GM10266 (cell line): Measurements from ENCODE around the gene TMIE.
A peak's percentile ranks its signal among the peaks of the same experiment; 100 is the strongest.
"Not testable (repeated sequence)": the region's sequence is repeated elsewhere in the genome, so short reads cannot be mapped to it uniquely, and the experiment has no call there.

Experiments used
- DNase-seq: peaks from one replicate; pipeline ENCODE4 v3.0.0; 2012; ENCODE audit errors: extremely low spot score
- TF ChIP-seq, protein P1 (sequence below): IDR thresholded peaks from 2 replicates; pipeline ENCODE4 v1.5.1; 2012; ENCODE audit warnings: mild to moderate bottlenecking, low read depth; ENCODE audit not compliant: control insufficient read depth, insufficient read depth; ENCODE audit errors: missing control alignments

The TMIE gene

DNA sequence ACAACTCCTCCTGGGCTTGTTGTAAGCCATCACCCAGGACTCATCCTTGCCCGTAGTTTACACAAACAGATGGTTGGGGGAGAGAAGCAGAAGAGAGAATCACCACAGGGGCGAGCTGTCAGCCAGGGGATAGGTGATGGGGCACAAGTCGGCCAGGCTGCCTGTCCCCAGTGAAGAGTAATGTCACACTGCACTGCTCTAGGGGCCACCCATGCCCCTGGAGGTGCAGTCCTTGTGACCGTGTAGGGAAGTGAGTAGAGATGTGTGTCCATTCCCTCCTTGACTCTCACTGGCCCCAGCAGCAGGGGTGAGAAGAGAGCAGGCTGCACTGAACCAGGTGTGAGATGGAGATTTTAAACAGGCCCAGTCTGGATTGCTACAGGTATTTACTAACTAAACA lies 33.6 kb downstream of the TMIE start:
- DNase-seq, result no peak
- TF ChIP-seq, protein P1, sequence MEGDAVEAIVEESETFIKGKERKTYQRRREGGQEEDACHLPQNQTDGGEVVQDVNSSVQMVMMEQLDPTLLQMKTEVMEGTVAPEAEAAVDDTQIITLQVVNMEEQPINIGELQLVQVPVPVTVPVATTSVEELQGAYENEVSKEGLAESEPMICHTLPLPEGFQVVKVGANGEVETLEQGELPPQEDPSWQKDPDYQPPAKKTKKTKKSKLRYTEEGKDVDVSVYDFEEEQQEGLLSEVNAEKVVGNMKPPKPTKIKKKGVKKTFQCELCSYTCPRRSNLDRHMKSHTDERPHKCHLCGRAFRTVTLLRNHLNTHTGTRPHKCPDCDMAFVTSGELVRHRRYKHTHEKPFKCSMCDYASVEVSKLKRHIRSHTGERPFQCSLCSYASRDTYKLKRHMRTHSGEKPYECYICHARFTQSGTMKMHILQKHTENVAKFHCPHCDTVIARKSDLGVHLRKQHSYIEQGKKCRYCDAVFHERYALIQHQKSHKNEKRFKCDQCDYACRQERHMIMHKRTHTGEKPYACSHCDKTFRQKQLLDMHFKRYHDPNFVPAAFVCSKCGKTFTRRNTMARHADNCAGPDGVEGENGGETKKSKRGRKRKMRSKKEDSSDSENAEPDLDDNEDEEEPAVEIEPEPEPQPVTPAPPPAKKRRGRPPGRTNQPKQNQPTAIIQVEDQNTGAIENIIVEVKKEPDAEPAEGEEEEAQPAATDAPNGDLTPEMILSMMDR, result no peak

DNA sequence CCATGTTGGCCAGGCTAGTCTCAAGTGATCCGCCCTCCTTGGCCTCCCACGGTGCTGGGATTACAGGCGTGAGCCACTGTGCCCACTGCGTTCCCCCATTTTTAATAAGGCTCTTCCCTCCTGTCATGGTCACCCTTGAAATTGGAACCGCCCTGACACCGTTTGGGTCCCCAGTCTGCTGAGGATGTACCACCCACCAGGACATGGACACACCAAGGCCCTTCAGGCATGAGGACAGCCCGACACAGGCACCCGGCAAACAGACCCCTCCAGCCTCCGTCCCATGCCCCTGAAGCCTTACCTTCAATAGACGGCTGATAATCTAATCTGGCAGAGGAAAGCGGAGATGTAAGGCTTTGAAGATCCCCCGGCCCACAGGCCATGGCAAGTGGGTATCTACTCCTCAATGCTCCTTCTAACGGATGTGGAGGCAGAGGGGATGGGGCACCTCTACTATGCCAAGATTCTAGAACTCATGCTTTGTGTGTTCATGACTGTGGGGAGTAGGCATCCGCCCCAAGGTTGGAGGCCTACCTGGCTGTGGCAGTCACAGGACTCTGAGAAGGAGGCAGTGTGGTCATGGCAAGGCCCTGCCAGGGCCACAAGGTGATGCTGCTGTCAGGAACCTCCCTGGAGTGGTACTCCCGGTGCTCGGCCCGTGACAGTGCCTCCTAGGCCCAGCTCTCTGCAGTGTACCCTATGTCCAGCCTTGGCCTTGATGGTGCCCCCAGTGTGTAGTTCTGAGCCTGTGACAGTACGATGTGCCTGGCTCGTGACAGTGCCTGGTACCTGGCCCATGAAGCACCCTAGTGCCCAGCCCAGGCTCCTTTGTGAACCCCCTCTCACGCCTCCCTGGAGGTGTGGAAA lies 35.0 kb downstream of the TMIE start:
- TF ChIP-seq, protein P1, result no peak
- DNase-seq, result no peak

DNA sequence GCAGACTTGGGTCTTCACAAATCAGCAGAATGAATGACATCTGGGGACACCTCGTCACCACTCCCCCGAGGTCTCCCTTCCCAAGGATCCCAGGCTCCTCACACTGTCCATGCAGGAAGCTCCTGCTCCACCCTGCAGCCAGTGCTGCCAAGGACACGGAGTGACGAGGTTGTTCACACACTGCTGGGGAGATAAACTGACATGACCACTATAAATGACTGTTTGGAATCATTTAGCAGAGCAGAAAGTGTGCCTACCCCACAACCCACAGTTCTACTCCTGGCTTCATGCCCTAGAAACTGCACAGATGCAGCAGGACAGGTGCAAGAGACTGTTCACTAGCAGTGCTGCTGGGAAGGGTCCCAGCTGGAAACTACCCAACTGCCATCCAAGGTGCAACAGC lies 36.1 kb downstream of the TMIE start:
- no peak for DNase-seq
- TF ChIP-seq, protein P1, result no peak

DNA sequence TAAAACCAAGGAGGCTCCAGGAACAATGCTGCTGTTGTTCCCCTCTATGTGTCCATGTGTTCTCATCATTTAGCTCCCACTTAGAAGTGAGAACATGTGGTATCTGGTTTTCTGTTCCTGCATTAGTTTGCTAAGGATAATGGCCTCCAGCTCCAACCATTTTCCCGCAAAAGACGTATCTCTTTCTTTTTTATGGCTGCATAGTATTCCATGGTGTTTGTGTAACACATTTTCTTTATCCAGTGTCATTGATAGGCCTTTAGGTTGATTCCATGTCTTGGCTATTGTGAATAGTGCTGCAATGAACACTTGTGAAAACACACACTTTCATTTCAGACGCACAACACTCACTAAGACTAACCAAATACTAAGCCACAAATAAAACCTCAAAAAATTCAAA lies 38.4 kb downstream of the TMIE start:
- not testable (repeated sequence) for DNase-seq

DNA sequence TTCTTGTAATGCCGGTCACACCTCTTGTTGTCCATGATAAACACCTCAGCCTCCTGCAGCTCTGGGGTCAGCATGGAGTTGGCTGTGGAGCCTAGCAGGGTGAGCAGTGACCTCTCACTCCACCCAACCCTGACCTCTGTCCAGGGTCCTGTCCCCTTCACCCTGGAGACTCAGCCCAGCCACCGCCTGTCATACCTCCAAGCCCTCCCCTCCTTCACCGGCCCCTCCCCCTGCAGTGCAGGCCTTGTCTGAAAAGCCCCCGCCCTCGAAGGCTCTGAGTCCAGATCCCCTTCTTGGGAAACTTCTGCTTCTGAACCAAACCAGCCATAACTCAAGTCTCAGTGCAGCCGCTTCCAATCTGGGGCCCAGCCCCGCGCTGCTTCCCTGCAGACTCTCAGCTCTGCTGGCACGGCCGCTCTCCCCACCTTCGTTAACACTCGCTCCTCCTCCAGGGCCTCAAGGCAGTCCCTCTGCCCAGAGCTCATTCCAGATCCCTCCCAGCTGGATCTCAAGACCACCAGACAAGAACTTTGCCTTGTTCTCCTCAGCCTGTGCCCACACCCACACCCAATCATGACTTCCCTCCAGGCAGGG lies 41.9 kb downstream of the TMIE start:
- no peak for DNase-seq

DNA sequence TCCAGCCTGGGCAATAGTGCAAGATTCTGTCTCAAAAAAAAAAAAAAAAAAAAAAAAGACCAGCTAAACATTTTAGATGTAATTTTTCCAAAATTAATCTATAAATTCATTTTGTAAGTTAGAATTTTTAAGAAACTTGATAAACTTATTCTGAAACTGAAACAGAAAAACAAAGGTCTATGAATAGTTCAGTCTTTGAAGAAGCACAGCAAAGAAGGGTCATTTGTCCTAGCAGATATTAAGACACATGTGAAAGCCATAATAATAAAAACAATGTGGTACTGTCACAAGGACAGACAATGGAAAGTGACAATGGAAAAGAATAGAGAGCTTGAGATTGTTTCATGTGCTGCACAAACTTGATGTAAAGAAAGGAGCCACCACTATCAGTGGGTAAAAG lies 45.5 kb downstream of the TMIE start:
- peak; percentile 45 for DNase-seq
- TF ChIP-seq, protein P1, result no peak

More for the DNA sequence above, 41.9 kb downstream of the TMIE start:
- TF ChIP-seq, protein P1, result no peak

DNA sequence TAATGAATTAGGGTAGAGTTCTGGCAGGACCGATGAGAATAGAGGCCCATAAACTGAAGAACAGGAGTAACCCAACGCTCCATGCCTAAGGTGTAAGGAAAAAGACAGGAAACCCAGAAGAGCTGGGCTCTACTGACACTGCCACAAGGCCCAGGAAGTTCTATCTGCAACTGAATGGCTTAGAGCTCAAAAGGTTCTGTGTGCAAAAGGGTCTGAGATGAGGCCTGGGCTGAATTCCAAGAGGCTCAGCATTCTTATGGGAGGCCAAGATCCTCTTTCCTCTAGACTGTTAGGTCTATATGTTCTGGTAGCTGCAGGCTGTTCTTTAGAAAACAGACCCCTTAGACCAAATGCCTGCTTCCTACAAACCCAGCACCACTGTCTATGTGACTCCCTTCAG lies 47.0 kb downstream of the TMIE start:
- TF ChIP-seq, protein P1, result no peak
- no peak for DNase-seq
